ENCODE data around the gene PCNX4. TPM values are rescaled to one million over a fixed set of nuclear protein-coding genes. Genes with fewer than 3 reads are reported as not detected.

Gene PCNX4
- total RNA-seq, 1 experiment from 2014 or later = 48.4 TPM

DNA sequence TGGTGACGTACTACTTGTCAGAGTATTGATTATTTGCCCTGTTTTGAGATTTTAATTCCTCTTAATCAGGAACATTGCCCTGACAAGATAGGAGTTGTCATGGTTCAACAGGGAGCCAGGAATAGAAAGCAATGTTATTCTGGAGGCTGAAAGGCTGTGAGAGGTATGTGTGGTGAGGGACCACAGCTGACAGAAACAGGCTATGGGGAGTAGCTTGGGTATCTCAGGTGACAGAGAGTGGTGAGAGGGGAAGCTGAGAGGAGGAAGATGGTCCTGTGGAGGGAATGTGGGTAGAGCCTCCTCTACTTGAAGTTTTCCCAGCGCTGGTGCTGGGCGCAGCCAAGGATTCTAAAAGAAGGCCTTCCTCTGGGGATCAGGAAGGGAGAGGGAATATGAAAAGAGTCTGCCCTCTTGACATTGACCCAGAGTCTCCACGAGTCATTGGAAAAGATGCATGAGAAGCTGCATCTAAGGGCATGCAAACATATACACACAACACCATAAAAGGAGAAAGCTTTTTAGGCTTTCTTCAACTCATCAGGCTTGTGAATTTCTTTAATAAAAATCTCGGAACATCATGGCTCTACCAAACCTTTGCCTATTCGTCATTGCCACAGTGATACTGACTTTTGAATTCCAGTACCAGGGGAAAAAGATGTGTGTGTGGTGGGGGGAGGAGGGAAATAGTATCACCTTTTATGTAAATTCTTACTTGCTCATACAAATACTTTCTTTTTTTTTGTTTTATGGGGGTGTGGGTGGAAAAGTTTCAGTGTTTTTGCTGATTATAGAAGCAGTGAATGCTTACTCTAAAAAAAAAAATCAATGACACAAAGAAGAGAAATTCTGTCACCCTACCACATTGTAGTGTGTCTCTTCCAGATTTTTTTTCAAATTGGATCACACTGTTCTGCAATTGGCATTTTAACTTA lies 113.4 kb downstream of the PCNX4 start:
- POLR2A ChIA-PET = no interaction called here
- no peaks in the 10 kb centered on the region for H4K20me1 ChIP-seq (ENCODE audit: insufficient read depth)
- no peaks in the 10 kb centered on the region for H3K9me3 ChIP-seq (ENCODE audit: control insufficient read depth in 1 of 2, insufficient read depth in 1 of 2, low read depth in 1 of 2, low read length in 2 of 2)
- intact Hi-C loops (cut with micrococcal nuclease) = no loop called here
- no peaks in the 10 kb centered on the region for H3K27me3 ChIP-seq (ENCODE audit: insufficient read depth, low read length)
- H2AFZ ChIP-seq (ENCODE audit: low read depth, low read length, poor library complexity, severe bottlenecking) = no peak overlapping the region
- H3K4me3 ChIP-seq (replicated peaks in 1 of 2; ENCODE audit: low read depth in 1 of 2, low read length in 2 of 2) = no peak overlapping the region
- H3K4me2 ChIP-seq (ENCODE audit: low read length) = no peak overlapping the region
- ATAC-seq (no peak), DNase-seq (ENCODE audit: low read depth, low spot score) (no peak)
- H3K4me1 ChIP-seq (ENCODE audit: control insufficient read depth in 1 of 2, insufficient read depth in 2 of 2, low read length in 2 of 2) = no peaks in the 10 kb centered on the region
- H3K9ac ChIP-seq (ENCODE audit: low read length) = no peak overlapping the region
- CTCF ChIA-PET = no interaction called here
- RAD21 ChIA-PET (ENCODE audit: low non-redundant PET in 1 of 2, low total read pairs in 2 of 2, uncharacterized antibody in 2 of 2, unreplicated experiment in 2 of 2) = no interaction called here
- no peak for TF ChIP-seq EZH2phosphoT487 (IDR thresholded peaks at IDR 0.05; ENCODE audit: borderline replicate concordance)
- TF ChIP-seq YY1 (IDR thresholded peaks at IDR 0.05; ENCODE audit: extremely low read depth, insufficient replicate concordance, low read depth, low read length) = no peak
- no peak for TF ChIP-seq ELF1 (IDR thresholded peaks at IDR 0.05; ENCODE audit: borderline replicate concordance, low read depth)
- TF ChIP-seq EGR1 (IDR thresholded peaks at IDR 0.05; ENCODE audit: low read depth) = no peak
- no peak for TF ChIP-seq RAD21 (IDR thresholded peaks at IDR 0.05; ENCODE audit: low read depth)
- TF ChIP-seq, protein P1, sequence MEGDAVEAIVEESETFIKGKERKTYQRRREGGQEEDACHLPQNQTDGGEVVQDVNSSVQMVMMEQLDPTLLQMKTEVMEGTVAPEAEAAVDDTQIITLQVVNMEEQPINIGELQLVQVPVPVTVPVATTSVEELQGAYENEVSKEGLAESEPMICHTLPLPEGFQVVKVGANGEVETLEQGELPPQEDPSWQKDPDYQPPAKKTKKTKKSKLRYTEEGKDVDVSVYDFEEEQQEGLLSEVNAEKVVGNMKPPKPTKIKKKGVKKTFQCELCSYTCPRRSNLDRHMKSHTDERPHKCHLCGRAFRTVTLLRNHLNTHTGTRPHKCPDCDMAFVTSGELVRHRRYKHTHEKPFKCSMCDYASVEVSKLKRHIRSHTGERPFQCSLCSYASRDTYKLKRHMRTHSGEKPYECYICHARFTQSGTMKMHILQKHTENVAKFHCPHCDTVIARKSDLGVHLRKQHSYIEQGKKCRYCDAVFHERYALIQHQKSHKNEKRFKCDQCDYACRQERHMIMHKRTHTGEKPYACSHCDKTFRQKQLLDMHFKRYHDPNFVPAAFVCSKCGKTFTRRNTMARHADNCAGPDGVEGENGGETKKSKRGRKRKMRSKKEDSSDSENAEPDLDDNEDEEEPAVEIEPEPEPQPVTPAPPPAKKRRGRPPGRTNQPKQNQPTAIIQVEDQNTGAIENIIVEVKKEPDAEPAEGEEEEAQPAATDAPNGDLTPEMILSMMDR (IDR thresholded peaks at IDR 0.05 in 2 of 3, conservative IDR thresholded peaks at IDR 0.05 in 1 of 3; ENCODE audit: borderline replicate concordance in 1 of 3, insufficient read depth in 1 of 3, low read depth in 2 of 3, low read length in 2 of 3) = no peak
- TF ChIP-seq CBX3 (IDR thresholded peaks at IDR 0.05; ENCODE audit: low read depth) = no peak
- TF ChIP-seq SIN3A (IDR thresholded peaks at IDR 0.05; ENCODE audit: low read depth) = no peak
- TF ChIP-seq, protein P2, sequence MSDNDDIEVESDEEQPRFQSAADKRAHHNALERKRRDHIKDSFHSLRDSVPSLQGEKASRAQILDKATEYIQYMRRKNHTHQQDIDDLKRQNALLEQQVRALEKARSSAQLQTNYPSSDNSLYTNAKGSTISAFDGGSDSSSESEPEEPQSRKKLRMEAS (IDR thresholded peaks at IDR 0.05) = no peak
- TF ChIP-seq JUND (IDR thresholded peaks at IDR 0.05) = no peak
- no peak for TF ChIP-seq EZH2 (IDR thresholded peaks at IDR 0.05)
- TF ChIP-seq SRF (IDR thresholded peaks at IDR 0.05; ENCODE audit: low read depth) = no peak
- no peak for TF ChIP-seq CEBPB (IDR thresholded peaks at IDR 0.05; ENCODE audit: low read depth)
- H3K79me2 ChIP-seq (ENCODE audit: insufficient read depth, low read length) = no peaks in the 10 kb centered on the region
- H3K27ac ChIP-seq (ENCODE audit: low read depth, low read length) = no peak overlapping the region
- no TSS peak for BruUV-seq (replicated peaks)
- H3K9me2 ChIP-seq (ENCODE audit: insufficient read depth) = no peaks in the 10 kb centered on the region
- no peaks in the 10 kb centered on the region for H3K36me3 ChIP-seq (ENCODE audit: control insufficient read depth in 1 of 2, insufficient read depth in 2 of 2, low read length in 2 of 2)

Data from HCT116 (cell line).